Right lobe of liver (tissue), 6 donors: ENCODE measurements around the gene FOXA2. TPM values are rescaled to one million over a fixed set of nuclear protein-coding genes. Genes with fewer than 3 reads are reported as not detected.

ENCODE experiments used
- ATAC-seq, 4 donors: fragments of 200-7000 bp; cut with Tn5 transposase; one replicate each; pipeline ENCODE4 v1.9.1; 2020; ENCODE audit warnings: mild to moderate bottlenecking in 4 of 4, moderate library complexity in 4 of 4
- DNase-seq, 3 donors: peaks; one replicate each; pipeline ENCODE4 v3.0.0-alpha.2; 2020
- H3K27ac ChIP-seq, 3 donors: fragments of 200-600 bp; one replicate each; pipeline ENCODE4 v1.8.0; 2022
- H3K27me3 ChIP-seq, 2 donors: fragments of 200-600 bp; one replicate each; pipeline ENCODE4 v1.8.0; 2022
- H3K36me3 ChIP-seq, 4 donors: fragments of 200-600 bp; sonication (generic) in 1 of 4; one replicate each; pipeline versions ENCODE4 v1.5.1 to v1.8.0; 2017 to 2022; ENCODE audit warnings: control low read depth in 1 of 4
- H3K4me1 ChIP-seq, 4 donors: fragments of 200-600 bp; sonication (generic) in 1 of 4; one replicate each; pipeline versions ENCODE4 v1.5.1 to v1.8.0; 2017 to 2022; ENCODE audit warnings: control low read depth in 1 of 4
- H3K4me3 ChIP-seq, 3 donors: fragments of 200-600 bp; one replicate each; pipeline ENCODE4 v1.8.0; 2022
- H3K9me3 ChIP-seq, 4 donors: fragments of 200-600 bp; sonication (generic) in 1 of 4; one replicate each; pipeline versions ENCODE4 v1.5.1 to v1.8.0; 2017 to 2022; ENCODE audit warnings: control low read depth in 1 of 4
- POLR2A ChIP-seq: fragments of 450-650 bp; IDR thresholded peaks from one replicate; pipeline ENCODE4 v1.6.1; 2017; ENCODE audit warnings: antibody characterized with exemption, mild to moderate bottlenecking
- WGBS: methylation state at CpG from one replicate; pipeline ENCODE4 v1.1.6; 2018; ENCODE audit warnings: low coverage, low lambda C conversion rate; ENCODE audit not compliant: insufficient coverage; ENCODE audit errors: missing lambda C conversion rate; 5-methylcytosine and 5-hydroxymethylcytosine counted together
- intact Hi-C, 2 donors: fragments of 100-400 bp; cut with DNase I; formaldehyde crosslinking; loops; one replicate each; pipeline versions ENCODE4 v1.11.2 to v1.14.1; 2022
- total RNA-seq, 6 experiments: library from RNA; depleted of rRNA in 2 of 6; stranded (reverse); fragments of >200 nt in 2 of 6; fragmentation: NEBNext Ultra II Directional in 3 of 6; extraction: Animal tissue kit (Norgen Biotek cat#: 25700) in 3 of 6; gene quantifications; one replicate each; pipeline versions ENCODE4 v1.1.0 to v1.2.4, GENCODE V29; 2016 to 2023
- TF ChIP-seq, protein P1 (sequence below), 4 donors: fragments of 200-600 bp in 3 of 4; fragments of 450-650 bp in 1 of 4; IDR thresholded peaks; one replicate each; pipeline versions ENCODE4 v1.5.1 to v1.8.0; 2016 to 2022; ENCODE audit warnings: antibody characterized with exemption in 4 of 4, mild to moderate bottlenecking in 2 of 4
- donor health status: DM: no; HTN: yes; CAD: no.
- donor health status: DM: no; HTN: no; CAD: no.
- donor health status: DM: no; HTN: no; CAD: no.
- donor health status: DM: no; HTN: yes; CAD: no.
- donor health status: DM: no; HTN: yes; CAD: no.

The FOXA2 gene
- total RNA-seq, 6 experiments from 2014 or later: 11.8 to 28.7 (median 21.2) TPM

DNA sequence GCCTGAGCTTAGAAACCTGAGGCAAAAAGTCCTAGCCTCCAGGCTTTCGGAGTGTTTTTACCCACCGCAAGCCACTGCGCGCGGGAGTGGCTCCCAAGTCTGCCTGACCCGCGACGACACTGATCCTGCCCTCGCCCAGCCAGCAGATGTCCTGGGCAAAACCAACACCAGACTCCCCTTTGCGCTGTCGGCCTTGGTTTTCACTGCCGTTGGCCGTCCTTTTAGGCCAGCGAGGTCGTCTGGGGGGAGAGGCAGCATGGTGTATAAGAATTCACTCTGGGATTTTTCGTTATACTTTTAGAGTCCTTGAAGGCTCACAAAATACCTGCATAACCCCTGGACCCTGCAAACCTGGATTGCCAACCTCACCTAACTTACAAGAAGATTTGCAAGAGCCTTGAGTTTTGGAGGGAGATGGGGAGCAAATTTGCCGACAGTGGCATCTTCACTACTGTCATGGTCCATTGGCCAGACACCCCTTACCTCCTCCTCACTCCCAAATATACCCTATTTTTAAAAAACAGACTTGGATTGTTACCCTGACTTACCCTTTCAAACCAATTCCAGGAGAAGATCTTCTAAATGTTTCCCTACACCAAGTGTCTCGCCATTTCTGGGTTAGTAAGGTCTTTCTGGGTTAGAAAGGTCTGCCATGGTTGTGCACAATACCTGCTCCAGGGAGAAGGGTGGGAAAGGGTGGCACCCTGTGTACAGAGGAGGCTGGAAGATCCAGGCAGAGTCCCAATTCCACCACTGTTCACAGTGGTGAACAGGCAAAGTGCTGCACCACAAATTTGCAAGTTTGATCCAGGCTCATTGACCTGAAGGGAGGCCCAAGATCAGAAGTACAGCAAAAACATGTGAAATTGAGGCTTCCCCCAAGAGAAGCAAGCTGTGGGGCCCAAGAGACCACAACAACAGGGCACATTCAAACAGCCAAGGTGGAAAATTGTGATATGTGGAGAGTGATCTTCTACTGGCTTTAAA lies 4.4 kb downstream of the FOXA2 start:
- TF ChIP-seq POLR2A: peak; percentile 28
- TF ChIP-seq, protein P1, sequence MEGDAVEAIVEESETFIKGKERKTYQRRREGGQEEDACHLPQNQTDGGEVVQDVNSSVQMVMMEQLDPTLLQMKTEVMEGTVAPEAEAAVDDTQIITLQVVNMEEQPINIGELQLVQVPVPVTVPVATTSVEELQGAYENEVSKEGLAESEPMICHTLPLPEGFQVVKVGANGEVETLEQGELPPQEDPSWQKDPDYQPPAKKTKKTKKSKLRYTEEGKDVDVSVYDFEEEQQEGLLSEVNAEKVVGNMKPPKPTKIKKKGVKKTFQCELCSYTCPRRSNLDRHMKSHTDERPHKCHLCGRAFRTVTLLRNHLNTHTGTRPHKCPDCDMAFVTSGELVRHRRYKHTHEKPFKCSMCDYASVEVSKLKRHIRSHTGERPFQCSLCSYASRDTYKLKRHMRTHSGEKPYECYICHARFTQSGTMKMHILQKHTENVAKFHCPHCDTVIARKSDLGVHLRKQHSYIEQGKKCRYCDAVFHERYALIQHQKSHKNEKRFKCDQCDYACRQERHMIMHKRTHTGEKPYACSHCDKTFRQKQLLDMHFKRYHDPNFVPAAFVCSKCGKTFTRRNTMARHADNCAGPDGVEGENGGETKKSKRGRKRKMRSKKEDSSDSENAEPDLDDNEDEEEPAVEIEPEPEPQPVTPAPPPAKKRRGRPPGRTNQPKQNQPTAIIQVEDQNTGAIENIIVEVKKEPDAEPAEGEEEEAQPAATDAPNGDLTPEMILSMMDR (IDR thresholded peaks at IDR 0.05): no peak
- Histone ChIP-seq H3K4me1 (peaks cover 0 to 28% (median 4%) of the 10 kb centered on the region in 4 donors), H3K9me3 (no peaks in the 10 kb centered on the region), H3K4me3 (peak overlapping the region in 2 of 3 donors; percentile 84 to 89), H3K36me3 (peaks cover 0 to 9% (median 0%) of the 10 kb centered on the region in 4 donors), H3K27me3 (no peaks in the 10 kb centered on the region), H3K27ac (peak overlapping the region; percentile 52 to 98 (median 92))
- WGBS: 4% methylated on average over 8 of the region's 18 CpGs
- intact Hi-C loops: loop anchor here (10.0 kb wide), 2 partner anchors 55 to 115 kb away; no protein-coding TSS in a partner anchor
- DNase-seq: peak; percentile 59 to 82 (median 79)
- ATAC-seq: peak; percentile 13 to 45 (median 26)

DNA sequence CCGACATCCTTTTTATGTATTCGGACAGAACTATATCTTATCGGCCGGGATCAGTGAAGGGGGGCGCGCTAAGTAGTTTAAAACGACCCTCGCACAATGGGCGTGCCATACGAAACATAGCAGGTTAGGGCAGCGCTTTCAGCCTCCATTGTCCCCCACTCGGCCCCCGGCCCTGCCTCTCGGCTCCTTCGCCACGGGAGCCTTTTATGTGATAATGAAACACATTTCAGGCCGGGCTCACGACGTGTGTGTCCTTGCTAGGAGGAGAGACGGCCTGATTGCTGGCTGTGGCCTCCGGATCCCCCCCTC lies 5.3 kb downstream of the FOXA2 start:
- 1% methylated on average over 21 of the region's 21 CpGs for WGBS
- intact Hi-C loops: loop anchor here in 1 of 2 donors (10.0 kb wide), 1 partner anchor 54 kb away; no protein-coding TSS in a partner anchor
- H3K27me3 ChIP-seq: no peaks in the 10 kb centered on the region
- peaks cover 0 to 9% (median 0%) of the 10 kb centered on the region in 4 donors for H3K36me3 ChIP-seq
- H3K4me1 ChIP-seq: peaks cover 0 to 37% (median 8%) of the 10 kb centered on the region in 4 donors
- peak overlapping the region; percentile 52 to 98 (median 92) for H3K27ac ChIP-seq
- peak overlapping the region; percentile 52 to 89 (median 84) for H3K4me3 ChIP-seq
- DNase-seq: no peak
- peak in 2 of 4 donors; percentile 0 to 2 for ATAC-seq
- H3K9me3 ChIP-seq: no peaks in the 10 kb centered on the region
- TF ChIP-seq POLR2A: no peak
- TF ChIP-seq, protein P1 (IDR thresholded peaks at IDR 0.05): no peak

DNA sequence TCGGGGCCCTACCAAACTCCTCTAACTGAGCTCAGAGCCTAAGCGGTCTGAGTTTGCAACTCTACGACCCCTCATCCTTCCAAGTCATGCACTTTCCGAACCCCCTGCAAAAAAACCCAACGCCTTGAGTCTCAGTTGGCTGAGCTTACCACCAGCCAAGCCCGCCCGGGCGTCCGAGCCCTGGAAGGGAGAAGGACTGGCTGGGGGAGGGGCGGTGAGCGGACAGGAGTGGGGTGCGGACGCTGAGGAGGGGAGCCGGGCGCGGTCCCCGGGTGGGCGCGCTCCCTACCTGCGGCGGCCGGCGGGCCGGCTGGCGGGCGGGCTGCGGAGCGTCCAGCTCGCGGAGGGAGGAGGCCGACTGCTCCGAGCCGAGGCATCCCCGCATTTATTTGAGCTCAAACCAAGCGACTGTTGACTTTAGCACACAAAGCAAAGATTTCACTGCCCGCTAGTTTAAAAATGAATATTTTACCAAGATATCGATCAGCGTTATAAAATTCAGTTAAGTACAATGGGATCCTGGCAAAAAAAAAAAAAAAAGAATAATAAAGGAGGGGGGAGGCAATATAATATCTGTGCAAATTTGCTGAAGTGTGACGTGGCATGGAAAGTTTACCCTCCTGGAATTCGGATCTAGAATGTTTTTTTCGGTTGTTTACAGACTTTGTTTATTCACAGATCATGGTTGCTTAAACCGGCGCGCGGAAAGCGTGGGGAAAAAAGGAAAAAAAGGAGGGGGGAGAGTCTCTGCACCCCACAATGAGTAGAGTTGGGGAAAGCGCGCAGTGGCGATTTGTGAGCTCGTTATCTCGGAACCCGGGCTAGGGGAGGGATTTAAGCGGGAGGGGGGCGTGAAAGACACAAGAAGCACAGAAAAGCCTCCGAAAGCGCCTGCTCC lies 5.9 kb downstream of the FOXA2 start:
- peaks cover 0 to 43% (median 8%) of the 10 kb centered on the region in 4 donors for H3K4me1 ChIP-seq
- intact Hi-C loops: loop anchor here in 1 of 2 donors (10.0 kb wide), 1 partner anchor 54 kb away; no protein-coding TSS in a partner anchor
- peak; percentile 16 to 53 (median 46) for ATAC-seq
- DNase-seq: peak; percentile 62 to 80 (median 68)
- H3K9me3 ChIP-seq: no peaks in the 10 kb centered on the region
- H3K27me3 ChIP-seq: no peaks in the 10 kb centered on the region
- peaks cover 0 to 9% (median 0%) of the 10 kb centered on the region in 4 donors for H3K36me3 ChIP-seq
- H3K4me3 ChIP-seq: peak overlapping the region; percentile 52 to 89 (median 84)
- TF ChIP-seq, protein P1 (IDR thresholded peaks at IDR 0.05): no peak
- TF ChIP-seq POLR2A: peak; percentile 86
- H3K27ac ChIP-seq: peak overlapping the region; percentile 79 to 98 (median 92)
- WGBS: 2% methylated on average over 42 of the region's 56 CpGs
